Measurements from ENCODE around the gene FNDC10.
"Not testable (repeated sequence)": the region's sequence is repeated elsewhere in the genome, so short reads cannot be mapped to it uniquely, and the experiment has no call there.

The FNDC10 gene

GRCh38 chr1:1598720-1599029 is 1.3 kb downstream of the FNDC10 start:
- no peak for DNase-seq

- no peak for DNase-seq
These were observed 1.8 kb downstream of the FNDC10 start for GRCh38 chr1:1598051-1598719.

DNA sequence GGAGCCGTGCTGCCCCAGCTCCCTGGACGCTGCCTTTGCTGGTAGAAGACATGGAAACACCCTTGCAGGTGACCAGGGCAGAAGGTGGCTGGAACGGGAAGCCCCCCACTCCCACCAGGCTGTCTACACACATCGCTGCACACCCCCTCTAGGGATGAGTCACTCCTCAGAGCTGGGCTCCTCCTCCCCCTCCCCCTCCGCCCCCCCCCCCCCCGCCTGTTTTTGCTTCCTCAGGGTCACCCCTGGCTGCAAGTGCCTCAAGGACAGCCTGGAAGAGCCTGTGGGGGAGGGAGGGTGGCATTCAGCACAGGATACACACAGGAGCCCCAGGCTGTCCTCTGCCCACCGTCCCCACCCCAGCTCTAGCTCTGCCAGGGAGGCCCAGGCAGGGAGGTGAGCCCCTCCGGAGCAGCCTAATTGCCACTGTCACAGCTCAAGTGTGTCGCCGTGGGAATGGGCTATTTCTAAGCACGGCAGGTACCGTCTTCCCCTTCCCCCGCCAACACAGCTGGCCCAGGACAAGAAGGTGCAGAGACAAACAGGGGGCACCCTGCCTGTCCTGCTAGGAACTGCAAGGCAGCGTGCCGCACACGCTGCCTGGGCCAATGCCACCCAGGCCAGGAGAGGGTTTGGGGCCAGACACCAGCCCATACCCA is 2.5 kb downstream of the FNDC10 start:
- no peak for DNase-seq

DNA sequence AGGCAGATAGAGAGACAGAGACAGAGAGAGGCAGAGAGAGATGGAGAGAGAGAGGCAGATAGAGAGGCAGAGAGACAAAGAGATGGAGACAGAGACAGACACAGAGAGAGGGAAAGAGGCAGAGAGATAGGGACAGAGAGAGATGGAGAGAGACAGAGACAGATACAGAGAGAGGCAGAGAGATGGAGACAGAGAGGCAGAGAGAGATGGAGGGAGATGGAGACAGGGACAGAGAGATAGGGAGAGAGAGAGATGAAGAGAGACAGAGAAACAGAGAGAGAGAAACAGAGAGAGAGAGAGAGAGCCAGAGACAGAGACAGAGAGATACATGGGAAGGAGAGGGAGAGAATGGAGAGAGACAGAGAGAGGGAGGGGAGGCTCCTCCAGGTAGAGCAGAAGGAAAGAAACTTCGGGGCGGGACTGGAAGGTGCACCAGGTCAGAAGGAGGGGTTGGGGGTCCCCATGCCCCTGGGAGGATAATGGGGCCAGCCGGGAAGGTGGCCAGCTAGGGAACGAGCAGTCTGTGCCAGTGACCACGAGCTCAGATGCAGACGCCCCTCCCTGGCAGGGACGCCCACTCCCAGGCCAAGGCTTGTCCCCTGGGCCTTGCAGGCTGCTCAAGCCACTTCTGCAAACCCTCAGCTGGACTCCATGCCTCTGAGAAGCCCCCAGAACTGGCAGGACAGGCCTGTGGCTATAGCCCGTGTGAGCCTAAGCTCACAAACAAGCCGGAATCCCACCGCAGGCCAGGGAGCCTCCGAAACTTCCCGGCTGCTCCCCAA is 3.3 kb downstream of the FNDC10 start:
- no peak for DNase-seq

GRCh38 chr1:1595341-1595740 is 4.6 kb downstream of the FNDC10 start:
- DNase-seq = not testable (repeated sequence)

DNA sequence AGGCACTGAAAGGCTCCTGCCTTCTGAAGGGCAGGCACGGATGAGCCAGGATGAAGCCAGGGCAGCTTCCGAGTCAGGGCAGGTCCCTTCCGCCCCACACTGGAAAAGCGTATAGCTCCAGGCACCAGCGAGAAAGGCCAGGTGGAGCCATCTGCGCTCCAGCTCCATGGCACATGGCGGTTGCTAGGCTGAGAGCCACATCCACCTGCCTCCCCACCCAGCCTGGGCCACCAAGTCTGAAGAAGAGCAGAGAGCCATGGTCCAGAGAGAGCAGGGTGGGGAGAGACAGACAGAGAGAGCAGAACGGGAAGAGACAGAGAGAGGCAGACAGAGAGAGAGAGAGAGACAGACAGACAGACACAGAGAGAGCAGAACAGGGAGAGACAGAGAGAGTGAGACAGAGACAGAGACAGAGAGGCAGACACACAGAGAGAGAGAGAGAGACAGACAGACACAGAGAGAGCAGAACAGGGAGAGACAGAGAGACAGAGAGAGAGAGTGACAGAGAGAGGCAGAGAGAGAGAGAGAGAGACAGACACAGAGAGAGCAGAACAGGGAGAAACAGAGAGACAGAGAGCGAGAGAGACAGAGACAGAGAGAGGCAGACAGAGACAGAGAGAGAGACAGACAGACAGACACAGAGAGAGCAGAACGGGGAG is 5.2 kb downstream of the FNDC10 start:
- no peak for DNase-seq

DNA sequence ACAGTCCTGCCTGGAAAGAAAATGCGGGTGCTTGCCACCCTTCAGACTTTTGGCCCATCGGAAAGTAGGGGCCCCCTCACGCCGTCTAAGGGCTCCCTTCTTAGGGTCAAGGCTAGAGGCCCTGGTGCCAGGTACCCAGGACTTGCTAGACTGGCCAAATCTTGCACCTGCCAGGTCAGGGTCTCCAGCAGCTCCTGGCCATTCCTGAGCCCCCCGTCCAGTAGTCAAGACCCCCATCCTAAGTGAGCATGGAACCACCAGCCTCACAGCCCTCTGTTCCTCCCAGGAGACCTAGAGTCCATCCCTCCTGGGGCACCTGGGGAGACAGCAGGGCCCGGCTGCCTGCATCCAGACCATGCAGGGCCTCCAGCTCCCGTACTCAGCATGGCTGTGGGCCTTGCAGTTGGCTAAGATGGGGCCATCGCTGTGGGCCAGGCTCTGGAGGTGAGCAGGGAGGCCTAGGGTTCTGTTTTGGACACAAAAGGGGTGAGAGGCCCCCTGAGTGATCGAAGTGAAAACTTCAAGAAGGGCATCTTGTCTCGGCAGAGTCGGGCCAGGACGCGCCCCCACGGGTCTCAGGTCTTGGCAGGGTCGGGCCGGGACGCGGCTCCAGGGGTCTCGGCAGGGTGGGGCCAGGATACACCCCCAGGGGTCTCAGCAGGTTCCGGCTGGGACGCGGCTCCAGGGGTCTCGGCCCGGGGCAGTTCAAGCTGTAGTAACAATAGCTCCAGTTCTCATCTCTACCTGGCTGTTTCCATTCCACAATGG is 5.9 kb downstream of the FNDC10 start:
- no peak for DNase-seq

DNA sequence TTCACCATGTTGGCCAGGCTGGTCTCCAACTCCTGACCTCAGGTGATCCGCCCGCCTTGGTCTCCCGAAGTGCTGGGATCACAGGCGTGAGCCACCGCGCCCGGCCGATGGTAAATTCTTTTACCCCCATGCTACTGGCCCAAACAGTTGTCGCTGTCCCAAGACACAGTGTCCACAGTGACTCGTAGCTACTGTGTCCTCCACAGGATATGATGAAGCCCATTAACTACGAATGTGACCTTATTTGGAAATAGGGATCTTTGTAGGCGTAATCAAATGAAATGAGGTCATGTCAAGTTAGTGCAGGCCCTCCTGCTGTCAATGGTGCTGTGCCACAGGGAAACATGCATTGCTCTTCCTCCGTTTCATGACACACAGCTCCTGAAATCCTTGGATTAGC is 8.5 kb downstream of the FNDC10 start:
- no peak for DNase-seq

DNA sequence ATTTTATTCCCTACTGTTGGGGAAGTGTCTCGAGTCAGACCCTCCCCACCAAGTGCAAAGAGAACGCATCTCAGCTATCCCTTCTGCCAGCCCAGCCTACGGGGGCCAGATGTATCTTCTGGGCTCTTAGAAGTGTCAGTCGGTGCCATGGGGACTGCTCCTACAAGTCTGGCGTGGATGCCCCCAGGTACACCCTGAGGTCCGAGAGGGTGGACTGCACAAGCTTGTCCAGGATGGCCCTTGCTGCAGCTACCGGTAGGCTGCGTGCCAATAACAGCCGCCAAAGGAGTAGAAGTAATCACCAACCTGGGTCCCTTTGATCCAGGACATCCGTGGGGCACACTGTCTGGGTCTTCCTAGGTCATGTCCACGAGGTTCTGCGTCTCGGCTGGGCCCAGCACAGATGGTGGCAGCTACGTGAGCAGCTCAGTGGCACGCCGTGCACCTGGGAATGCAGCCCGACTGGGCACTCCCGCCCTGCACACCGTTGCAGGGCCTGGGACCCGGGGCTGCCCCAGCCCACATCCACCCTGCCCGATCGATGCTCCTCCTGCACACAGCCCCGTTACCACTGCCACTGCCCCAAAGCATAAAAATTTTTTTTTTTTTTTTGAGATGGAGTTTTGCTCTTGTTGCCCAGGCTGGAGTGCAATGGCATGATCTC is 16.5 kb downstream of the FNDC10 start:
- DNase-seq = no peak

GRCh38 chr1:1582585-1583346 is 17.2 kb downstream of the FNDC10 start:
- DNase-seq = no peak

DNA sequence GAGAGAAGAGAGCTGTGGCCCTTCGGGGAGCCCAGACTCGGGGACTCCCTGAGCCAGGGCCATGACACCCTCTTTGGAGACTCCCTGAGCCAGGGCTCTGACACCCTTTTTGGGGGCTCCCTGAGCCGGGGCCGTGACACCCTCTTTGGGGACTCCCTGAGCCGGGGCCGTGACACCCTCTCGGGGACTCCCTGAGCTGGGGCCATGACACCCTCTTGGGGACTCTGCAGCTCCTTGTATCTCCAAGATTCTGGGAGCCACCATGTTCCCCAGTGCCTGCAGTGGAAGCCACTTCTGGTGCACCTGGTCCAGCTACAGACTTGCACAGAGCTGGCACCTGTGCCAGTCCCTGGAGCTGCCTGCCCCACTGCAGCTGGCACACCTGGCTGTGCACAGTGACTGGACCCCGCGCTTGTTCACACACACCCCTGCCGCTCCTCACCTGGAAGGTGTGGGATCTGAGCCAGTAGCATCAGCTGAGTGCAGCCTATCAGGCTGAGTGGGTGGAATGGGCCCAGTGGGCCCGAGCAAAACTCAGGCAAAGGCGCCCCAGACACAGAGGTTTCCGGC is 21.5 kb downstream of the FNDC10 start:
- no peak for DNase-seq

DNA sequence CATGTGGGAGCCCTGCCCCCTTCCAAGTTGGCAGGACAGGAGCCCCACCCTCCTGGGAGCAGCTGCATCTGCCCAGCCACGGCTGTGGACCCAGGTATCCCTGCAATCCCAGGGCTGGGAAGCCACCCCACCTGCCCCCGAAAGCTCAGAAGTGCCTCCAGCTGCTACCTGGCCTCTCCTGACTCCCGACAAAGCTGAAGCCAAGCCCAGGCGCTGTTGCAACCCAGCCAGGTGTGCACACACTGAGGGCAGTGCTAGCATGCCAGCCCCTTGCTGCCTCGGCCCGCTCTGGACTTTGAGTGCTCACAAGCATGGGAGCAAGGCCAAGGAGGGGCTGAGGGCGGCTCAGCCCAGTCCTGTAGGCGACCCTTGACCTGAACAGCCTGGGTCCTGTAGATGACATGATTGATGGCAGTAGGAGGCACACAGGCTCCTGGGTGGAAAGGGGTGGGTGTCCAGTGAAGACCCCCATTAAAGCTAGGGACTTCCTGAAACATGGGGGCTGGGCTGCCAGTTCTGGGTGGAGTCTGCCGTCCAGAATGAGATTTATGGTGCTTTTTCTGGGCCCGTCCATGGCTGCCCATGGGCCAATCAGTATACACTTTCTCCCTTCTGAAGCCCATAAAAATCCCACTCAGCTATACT is 22.4 kb downstream of the FNDC10 start:
- no peak for DNase-seq

DNA sequence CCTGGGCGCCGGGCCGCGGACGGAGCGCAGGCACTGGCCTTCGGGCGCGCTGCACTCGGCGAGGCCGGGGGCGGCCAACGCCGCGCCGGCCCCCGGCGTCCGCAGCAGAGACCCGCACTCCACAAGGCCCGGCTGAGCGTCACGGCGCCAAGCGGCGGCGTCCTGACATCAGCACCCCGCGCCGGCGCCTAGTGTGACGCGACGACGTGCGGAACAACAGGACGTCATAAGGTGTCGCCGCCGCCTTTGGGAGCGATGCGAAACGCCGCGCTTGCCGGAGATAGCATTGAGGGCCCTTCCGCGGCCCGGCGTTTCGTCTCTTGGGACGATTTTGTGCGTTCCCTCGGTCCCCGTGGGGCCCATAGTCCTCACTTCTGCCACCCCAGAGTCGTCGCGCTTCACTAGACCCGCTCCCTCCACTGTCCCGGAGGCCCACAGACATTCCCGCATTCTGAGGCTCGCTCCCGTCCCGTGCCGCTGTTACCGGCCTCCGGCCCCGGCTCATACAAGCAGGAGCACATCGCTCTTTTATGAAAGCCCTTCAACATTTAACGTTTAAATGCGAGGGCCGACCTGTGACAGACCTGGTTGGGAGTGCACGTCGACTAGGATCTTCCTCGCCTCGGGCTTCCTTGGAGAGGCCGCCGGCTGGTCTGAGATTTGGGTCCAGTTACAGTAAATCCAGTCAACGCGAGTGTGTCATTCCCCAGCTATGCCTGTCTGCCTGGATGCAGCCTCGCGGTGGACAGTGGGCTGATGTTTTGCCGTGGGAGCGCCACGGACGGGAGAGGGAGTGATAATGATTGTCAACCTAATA is 25.0 kb downstream of the FNDC10 start, which contains the start of gene SSU72:
Gene SSU72, minus strand, starts transcription at position 143 of the 817 bp plus-strand sequence. CDS start 306 bp downstream, outside the sequence.
- peak; percentile 76 to 79 for DNase-seq

GRCh38 chr1:1573843-1574720 is 25.9 kb downstream of the FNDC10 start:
- DNase-seq = peak in 1 of 2 donors; percentile 61

GRCh38 chr1:1569341-1569740 is 30.6 kb downstream of the FNDC10 start:
- no peak for DNase-seq

GRCh38 chr1:1567891-1568291 is 32.0 kb downstream of the FNDC10 start:
- DNase-seq = no peak

DNA sequence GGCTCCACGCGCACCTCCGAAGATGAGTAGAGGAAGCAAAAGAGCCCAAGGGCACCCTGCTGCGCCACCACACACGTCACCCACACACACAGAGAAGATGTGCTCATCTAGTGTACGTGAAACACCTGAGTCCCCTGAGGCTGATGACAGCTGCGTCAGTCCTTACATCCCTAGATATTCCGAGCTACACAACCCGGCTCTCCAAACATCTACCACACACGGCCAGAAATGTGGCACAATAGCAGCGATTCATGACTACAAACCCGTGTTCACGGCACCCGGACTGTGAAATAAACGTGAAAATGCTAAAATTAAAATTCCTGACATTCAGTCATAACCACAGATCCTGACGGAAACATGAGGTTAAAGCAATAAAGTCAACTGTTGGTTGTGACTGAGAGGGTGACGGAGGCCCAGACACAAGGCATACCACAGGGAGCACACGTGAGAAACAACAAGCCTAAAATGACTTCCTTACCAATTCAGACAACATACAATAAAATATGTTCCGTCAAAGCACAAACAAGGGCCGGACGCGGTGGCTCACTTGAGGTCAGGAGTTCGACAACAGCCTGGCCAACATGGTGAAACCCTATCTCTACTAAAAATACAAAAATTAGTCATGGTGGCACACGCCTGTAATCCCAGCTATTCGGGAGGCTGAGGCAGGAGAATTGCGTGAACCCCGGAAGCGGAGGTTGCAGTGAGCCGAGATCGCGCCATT is 32.6 kb downstream of the FNDC10 start:
- no peak for DNase-seq

DNA sequence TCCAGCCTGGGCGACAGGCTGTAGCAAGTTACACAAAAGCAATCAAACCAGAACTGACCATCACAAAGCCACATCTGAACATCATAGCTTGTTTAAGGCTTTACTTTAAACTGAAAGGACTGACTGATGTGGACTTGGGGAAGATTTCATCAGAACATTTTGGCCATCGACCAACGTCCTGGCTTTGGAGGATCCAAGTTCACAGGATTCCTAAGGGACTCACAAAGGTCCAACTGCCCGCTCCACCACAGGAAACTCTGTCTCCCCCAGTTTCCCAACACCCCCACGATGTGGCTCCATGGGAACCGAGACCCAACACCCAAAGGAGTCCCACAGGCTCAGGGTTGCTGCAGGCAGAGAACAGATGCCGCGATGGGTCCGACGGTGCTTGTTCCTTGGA is 34.6 kb downstream of the FNDC10 start:
- no peak for DNase-seq
